ENCODE data around the gene CDH23. TPM values are rescaled to one million over a fixed set of nuclear protein-coding genes. Genes with fewer than 3 reads are reported as not detected.

CDH23 gene
- total RNA-seq, 1 donor from 2014 or later: 0.29 TPM

GRCh38 chr10:71780156-71780555, 383.4 kb downstream of the CDH23 start:
- no peak for TF ChIP-seq CTCF (IDR thresholded peaks at IDR 0.05)
- no peak for ATAC-seq (ENCODE audit: low read depth)
- Mint-ChIP-seq H3K27me3 (no peaks in the 10 kb centered on the region), H3K4me3 (no peak overlapping the region), H3K4me1 (peaks cover 26% of the 10 kb centered on the region), H3K9me3 (no peaks in the 10 kb centered on the region), H3K36me3 (ENCODE audit: low read depth) (no peaks in the 10 kb centered on the region), H3K27ac (no peak overlapping the region)
- ChIA-PET POLR2A (no interaction called here), CTCF (no interaction called here)
- DNase-seq: no peak
- intact Hi-C loops (cut with micrococcal nuclease): no loop called here

GRCh38 chr10:71780719-71781118, 384.0 kb downstream of the CDH23 start:
- no peak for TF ChIP-seq CTCF (IDR thresholded peaks at IDR 0.05)
- ATAC-seq (ENCODE audit: low read depth) (no peak), DNase-seq (no peak)
- intact Hi-C loops (cut with micrococcal nuclease): no loop called here
- Mint-ChIP-seq H3K4me1 (peaks cover 20% of the 10 kb centered on the region), H3K9me3 (no peaks in the 10 kb centered on the region), H3K27me3 (no peaks in the 10 kb centered on the region), H3K36me3 (ENCODE audit: low read depth) (no peaks in the 10 kb centered on the region), H3K27ac (no peak overlapping the region), H3K4me3 (no peak overlapping the region)
- CTCF ChIA-PET: no interaction called here
- POLR2A ChIA-PET: no interaction called here

- no peak for TF ChIP-seq CTCF (IDR thresholded peaks at IDR 0.05)
- H3K4me3 Mint-ChIP-seq: no peak overlapping the region
- intact Hi-C loops (cut with micrococcal nuclease): no loop called here
- CTCF ChIA-PET: interaction anchor here (1.0 to 1.4 kb wide), 4 partner anchors 8 to 114 kb away, joined by 3 read pairs; partner anchors contain the start of gene VSIR
- no peaks in the 10 kb centered on the region for H3K9me3 Mint-ChIP-seq
- no peaks in the 10 kb centered on the region for H3K36me3 Mint-ChIP-seq (ENCODE audit: low read depth)
- H3K27ac Mint-ChIP-seq: no peak overlapping the region
- ATAC-seq (ENCODE audit: low read depth) (no peak), DNase-seq (no peak)
- peaks cover 6% of the 10 kb centered on the region for H3K4me1 Mint-ChIP-seq
- no peaks in the 10 kb centered on the region for H3K27me3 Mint-ChIP-seq
- POLR2A ChIA-PET: interaction anchor here (0.9 kb wide), 1 partner anchor 12 kb away, joined by 4 read pairs; no protein-coding TSS in a partner anchor
Observed at GRCh38 chr10:71782221-71782916, 385.6 kb downstream of the CDH23 start.

GRCh38 chr10:71782917-71783490, 386.3 kb downstream of the CDH23 start:
- no peaks in the 10 kb centered on the region for H3K9me3 Mint-ChIP-seq
- no peak for ATAC-seq (ENCODE audit: low read depth)
- peaks cover 3% of the 10 kb centered on the region for H3K4me1 Mint-ChIP-seq
- ChIA-PET CTCF (interaction anchor here (1.1 to 1.4 kb wide), 3 partner anchors 9 to 113 kb away, joined by 3 read pairs; no protein-coding TSS in a partner anchor), POLR2A (interaction anchor here (0.9 kb wide), 1 partner anchor 13 kb away, joined by 4 read pairs; no protein-coding TSS in a partner anchor)
- no peak for TF ChIP-seq CTCF (IDR thresholded peaks at IDR 0.05)
- intact Hi-C loops (cut with micrococcal nuclease): no loop called here
- H3K27me3 Mint-ChIP-seq: no peaks in the 10 kb centered on the region
- DNase-seq: no peak
- no peaks in the 10 kb centered on the region for H3K36me3 Mint-ChIP-seq (ENCODE audit: low read depth)
- H3K27ac Mint-ChIP-seq: no peak overlapping the region
- H3K4me3 Mint-ChIP-seq: no peak overlapping the region

- Mint-ChIP-seq H3K27ac (no peak overlapping the region), H3K4me3 (no peak overlapping the region), H3K36me3 (ENCODE audit: low read depth) (no peaks in the 10 kb centered on the region), H3K4me1 (peaks cover 3% of the 10 kb centered on the region), H3K9me3 (no peaks in the 10 kb centered on the region), H3K27me3 (no peaks in the 10 kb centered on the region)
- ATAC-seq (ENCODE audit: low read depth): no peak
- no peak for TF ChIP-seq CTCF (IDR thresholded peaks at IDR 0.05)
- intact Hi-C loops (cut with micrococcal nuclease): no loop called here
- POLR2A ChIA-PET: interaction anchor here (0.6 kb wide), 1 partner anchor 464 kb away, joined by 3 read pairs; no protein-coding TSS in a partner anchor
- CTCF ChIA-PET: no interaction called here
- DNase-seq: no peak
Observed at GRCh38 chr10:71783917-71784678, 387.4 kb downstream of the CDH23 start.

All from activated B cell treated with CpG ODN at 0.5 μM for 24 hours (primary cell).